B cell (primary cell): ENCODE measurements around the gene MYT1. TPM values are rescaled to one million over a fixed set of nuclear protein-coding genes. Genes with fewer than 3 reads are reported as not detected.

ENCODE experiments used
- ATAC-seq: fragments of 200-7000 bp; cut with Tn5 transposase; one replicate; pipeline ENCODE4 v1.10.0; 2021; ENCODE audit warnings: low read depth, mild to moderate bottlenecking, moderate number of reproducible peaks, moderate library complexity
- CTCF ChIA-PET: fragments of 350-600 bp; sonication (Branson Sonifier 250); formaldehyde crosslinking; loops from one replicate; lab custom pipeline; 2021; ENCODE audit warnings: antibody characterized with exemption, inconsistent platforms; lab: Charles Lee
- POLR2A ChIA-PET: fragments of 350-600 bp; sonication (Branson Sonifier 250); formaldehyde crosslinking; loops from one replicate; lab custom pipeline; 2021; ENCODE audit warnings: antibody characterized with exemption; lab: Charles Lee
- DNase-seq: peaks from one replicate; pipeline ENCODE4 v3.0.0; 2013
- H2AFZ ChIP-seq: 2 replicates; pipeline ENCODE4 v1.6.1; 2012; ENCODE audit warnings: mild to moderate bottlenecking, low read depth, low read length; ENCODE audit not compliant: insufficient read depth, poor library complexity, severe bottlenecking
- H3K27ac ChIP-seq, 2 donors: 1 replicate in 1 of 2; 2 replicates in 1 of 2; pipeline ENCODE4 v1.5.1; 2012 to 2013; ENCODE audit warnings: low read length in 2 of 2, mild to moderate bottlenecking in 2 of 2, moderate library complexity in 1 of 2
- H3K27me3 ChIP-seq, 4 experiments: fragments of 200-600 bp in 1 of 4; sonication (generic) in 1 of 4; replicated peaks in 1 of 4; 1 replicate in 2 of 4; 2 replicates in 2 of 4; pipeline versions ENCODE4 v1.6.1 to v1.7.0; 2013 to 2016; ENCODE audit warnings: low read length in 3 of 4, mild to moderate bottlenecking in 2 of 4, mixed read lengths in 1 of 4, moderate library complexity in 1 of 4; ENCODE audit not compliant: insufficient read depth in 4 of 4, control insufficient read depth in 3 of 4; ENCODE audit errors: control extremely low read depth in 1 of 4
- H3K36me3 ChIP-seq, 2 experiments: replicated peaks in 1 of 2; 1 replicate in 1 of 2; 2 replicates in 1 of 2; pipeline versions ENCODE4 v1.6.1 to v1.7.1; 2013; ENCODE audit warnings: low read length in 1 of 2; ENCODE audit not compliant: insufficient read depth in 2 of 2, control insufficient read depth in 1 of 2; ENCODE audit errors: control extremely low read depth in 1 of 2, extremely low read depth in 1 of 2
- H3K4me1 ChIP-seq, 2 donors: fragments of 200-600 bp in 1 of 2; sonication (generic) in 1 of 2; 1 replicate in 1 of 2; 2 replicates in 1 of 2; pipeline versions ENCODE4 v1.5.1 to v1.6.1; 2013 to 2017; ENCODE audit warnings: low read length in 2 of 2; ENCODE audit not compliant: control insufficient read depth in 2 of 2, insufficient read depth in 2 of 2
- H3K4me2 ChIP-seq: replicated peaks from 2 replicates; pipeline ENCODE3; 2012; ENCODE audit warnings: mild to moderate bottlenecking, low read depth, low read length; ENCODE audit not compliant: poor library complexity, severe bottlenecking
- H3K4me3 ChIP-seq, 5 experiments: fragments of 200-600 bp in 1 of 5; sonication (generic) in 1 of 5; 1 replicate in 3 of 5; 2 replicates in 2 of 5; pipeline versions ENCODE4 v1.5.1 to v1.7.0; 2011 to 2016; ENCODE audit warnings: low read length in 4 of 5, mild to moderate bottlenecking in 4 of 5, low read depth in 2 of 5, control low read depth in 1 of 5, moderate library complexity in 1 of 5; ENCODE audit not compliant: insufficient read depth in 1 of 5; ENCODE audit errors: control extremely low read depth in 1 of 5, extremely low read depth in 1 of 5
- H3K79me2 ChIP-seq: fragments of 200-600 bp; sonication (generic); one replicate; pipeline ENCODE4 v1.6.0; 2016; ENCODE audit warnings: low read length; ENCODE audit not compliant: control insufficient read depth, insufficient read depth
- H3K9ac ChIP-seq: fragments of 200-600 bp; sonication (generic); 2 replicates; pipeline ENCODE4 v1.6.1; 2017; ENCODE audit warnings: mild to moderate bottlenecking, low read length, moderate library complexity
- H3K9me3 ChIP-seq, 3 donors: one replicate each; pipeline versions ENCODE4 v1.6.1 to v1.7.1; 2013; ENCODE audit warnings: low read length in 2 of 3; ENCODE audit not compliant: control insufficient read depth in 2 of 3, insufficient read depth in 1 of 3; ENCODE audit errors: control extremely low read depth in 1 of 3
- H4K20me1 ChIP-seq: 2 replicates; pipeline ENCODE4 v1.6.0; 2012; ENCODE audit warnings: mild to moderate bottlenecking, low read length; ENCODE audit not compliant: insufficient read depth, control insufficient read depth, poor library complexity, severe bottlenecking
- H3K27ac Mint-ChIP-seq: one replicate; pipeline ENCODE4 v1.8.0; 2021; ENCODE audit warnings: mixed read lengths
- H3K27me3 Mint-ChIP-seq: one replicate; pipeline ENCODE4 v1.8.0; 2021; ENCODE audit warnings: mixed read lengths
- H3K4me1 Mint-ChIP-seq: one replicate; pipeline ENCODE4 v1.8.0; 2021; ENCODE audit warnings: mixed read lengths
- H3K4me3 Mint-ChIP-seq: one replicate; pipeline ENCODE4 v1.8.0; 2021; ENCODE audit warnings: mixed read lengths
- H3K9me3 Mint-ChIP-seq: one replicate; pipeline ENCODE4 v1.8.0; 2022; ENCODE audit warnings: mixed read lengths; ENCODE audit not compliant: insufficient read depth
- EZH2 ChIP-seq: IDR thresholded peaks from 2 replicates; pipeline ENCODE4 v1.6.1; 2012; ENCODE audit warnings: borderline replicate concordance, low read depth, mild to moderate bottlenecking, moderate library complexity, low read length; ENCODE audit not compliant: insufficient read depth, poor library complexity, severe bottlenecking
- WGBS: methylation state at CpG from one replicate; pipeline ENCODE4 v1.1.5; 2013; ENCODE audit warnings: missing lambda C conversion rate; ENCODE audit not compliant: insufficient coverage; 5-methylcytosine and 5-hydroxymethylcytosine counted together
- intact Hi-C: fragments of 100-400 bp; cut with micrococcal nuclease; formaldehyde crosslinking; loops from one replicate; pipeline ENCODE4 v1.10.0; 2022
- polyA plus RNA-seq: library from polyadenylated mRNA; depleted of rRNA; stranded (reverse); fragments of >200 nt; gene quantifications from 2 replicates; pipeline ENCODE4 v1.2.3, GENCODE V29; 2012
- total RNA-seq, 2 donors: library from RNA; stranded (reverse); fragments of 120-200 nt in 1 of 2; gene quantifications; 1 replicate in 1 of 2; 2 replicates in 1 of 2; pipeline versions ENCODE4 v1.2.3 to v1.2.4, GENCODE V29; 2013 to 2022
- TF ChIP-seq, protein P1 (sequence below): fragments of 200-600 bp; IDR thresholded peaks from one replicate; pipeline ENCODE4 v1.8.0; 2022; ENCODE audit warnings: antibody characterized with exemption, mild to moderate bottlenecking

Gene MYT1
- total and polyA plus RNA-seq, 2 donors (not counting 1 experiment from before 2014, with no cell fraction given), result 0.49 to 42.2 TPM

DNA sequence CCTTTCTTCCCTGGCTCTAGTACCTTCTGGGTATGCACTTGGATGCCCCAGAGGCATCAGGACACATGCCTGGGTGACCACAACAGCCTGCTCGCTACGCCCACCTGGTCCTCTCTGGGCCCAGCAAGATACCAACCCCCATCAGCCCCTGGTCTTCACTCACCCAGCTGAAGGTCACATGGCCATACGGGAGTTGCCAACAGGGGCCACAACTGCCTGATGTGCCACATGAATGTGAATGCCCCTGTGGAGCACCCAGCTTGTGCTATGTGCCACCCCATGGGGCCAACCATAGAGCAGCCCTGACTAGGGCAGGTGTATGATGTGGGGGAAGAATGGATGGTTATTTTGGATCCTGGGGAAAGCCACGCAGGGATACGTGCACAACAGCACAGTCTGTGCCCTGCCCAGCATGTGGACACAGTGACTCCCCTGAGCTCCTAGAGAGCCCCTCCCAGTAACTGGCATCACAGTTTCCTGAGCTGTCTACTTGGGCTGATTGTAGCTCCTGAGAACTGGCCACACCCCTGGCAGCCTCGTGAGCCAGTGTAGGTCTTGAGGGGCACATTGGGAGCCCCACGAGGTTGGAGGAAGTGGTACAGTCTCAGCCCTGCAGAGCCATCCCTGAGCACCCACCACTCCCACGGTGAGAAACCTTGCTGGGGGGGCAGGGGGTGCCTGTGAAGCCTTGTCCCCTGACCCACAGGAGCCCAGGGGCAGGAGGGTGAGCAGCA is 80.8 kb downstream of the MYT1 start:
- ATAC-seq, result no peak
- peaks cover 0 to 38% (median 11%) of the 10 kb centered on the region in 4 experiments for H3K27me3 ChIP-seq
- H3K4me2 ChIP-seq, result no peak overlapping the region
- H3K79me2 ChIP-seq, result no peaks in the 10 kb centered on the region
- no peak for DNase-seq
- H3K27ac ChIP-seq, result no peak overlapping the region
- no peaks in the 10 kb centered on the region for H3K9me3 ChIP-seq
- no peak overlapping the region for H3K27ac Mint-ChIP-seq
- no peaks in the 10 kb centered on the region for H3K9me3 Mint-ChIP-seq
- H4K20me1 ChIP-seq, result no peaks in the 10 kb centered on the region
- TF ChIP-seq, protein P1, sequence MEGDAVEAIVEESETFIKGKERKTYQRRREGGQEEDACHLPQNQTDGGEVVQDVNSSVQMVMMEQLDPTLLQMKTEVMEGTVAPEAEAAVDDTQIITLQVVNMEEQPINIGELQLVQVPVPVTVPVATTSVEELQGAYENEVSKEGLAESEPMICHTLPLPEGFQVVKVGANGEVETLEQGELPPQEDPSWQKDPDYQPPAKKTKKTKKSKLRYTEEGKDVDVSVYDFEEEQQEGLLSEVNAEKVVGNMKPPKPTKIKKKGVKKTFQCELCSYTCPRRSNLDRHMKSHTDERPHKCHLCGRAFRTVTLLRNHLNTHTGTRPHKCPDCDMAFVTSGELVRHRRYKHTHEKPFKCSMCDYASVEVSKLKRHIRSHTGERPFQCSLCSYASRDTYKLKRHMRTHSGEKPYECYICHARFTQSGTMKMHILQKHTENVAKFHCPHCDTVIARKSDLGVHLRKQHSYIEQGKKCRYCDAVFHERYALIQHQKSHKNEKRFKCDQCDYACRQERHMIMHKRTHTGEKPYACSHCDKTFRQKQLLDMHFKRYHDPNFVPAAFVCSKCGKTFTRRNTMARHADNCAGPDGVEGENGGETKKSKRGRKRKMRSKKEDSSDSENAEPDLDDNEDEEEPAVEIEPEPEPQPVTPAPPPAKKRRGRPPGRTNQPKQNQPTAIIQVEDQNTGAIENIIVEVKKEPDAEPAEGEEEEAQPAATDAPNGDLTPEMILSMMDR, result no peak
- no peak for TF ChIP-seq EZH2
- CTCF ChIA-PET, result interaction anchor here (1.2 kb wide), 1 partner anchor 12 kb away, joined by 3 read pairs; no protein-coding TSS in a partner anchor
- no peak overlapping the region for H3K4me3 Mint-ChIP-seq
- no peaks in the 10 kb centered on the region for H3K4me1 ChIP-seq
- peaks cover 30% of the 10 kb centered on the region for H3K27me3 Mint-ChIP-seq
- H3K4me1 Mint-ChIP-seq, result no peaks in the 10 kb centered on the region
- H3K36me3 ChIP-seq, result no peaks in the 10 kb centered on the region
- 78% methylated on average over 6 of the region's 8 CpGs for WGBS
- no peak overlapping the region for H3K4me3 ChIP-seq
- no peak overlapping the region for H3K9ac ChIP-seq
- POLR2A ChIA-PET, result no interaction called here
- intact Hi-C loops, result no loop called here
- no peak overlapping the region for H2AFZ ChIP-seq
